ENCODE data around the gene SOX9.

Gene SOX9

DNA sequence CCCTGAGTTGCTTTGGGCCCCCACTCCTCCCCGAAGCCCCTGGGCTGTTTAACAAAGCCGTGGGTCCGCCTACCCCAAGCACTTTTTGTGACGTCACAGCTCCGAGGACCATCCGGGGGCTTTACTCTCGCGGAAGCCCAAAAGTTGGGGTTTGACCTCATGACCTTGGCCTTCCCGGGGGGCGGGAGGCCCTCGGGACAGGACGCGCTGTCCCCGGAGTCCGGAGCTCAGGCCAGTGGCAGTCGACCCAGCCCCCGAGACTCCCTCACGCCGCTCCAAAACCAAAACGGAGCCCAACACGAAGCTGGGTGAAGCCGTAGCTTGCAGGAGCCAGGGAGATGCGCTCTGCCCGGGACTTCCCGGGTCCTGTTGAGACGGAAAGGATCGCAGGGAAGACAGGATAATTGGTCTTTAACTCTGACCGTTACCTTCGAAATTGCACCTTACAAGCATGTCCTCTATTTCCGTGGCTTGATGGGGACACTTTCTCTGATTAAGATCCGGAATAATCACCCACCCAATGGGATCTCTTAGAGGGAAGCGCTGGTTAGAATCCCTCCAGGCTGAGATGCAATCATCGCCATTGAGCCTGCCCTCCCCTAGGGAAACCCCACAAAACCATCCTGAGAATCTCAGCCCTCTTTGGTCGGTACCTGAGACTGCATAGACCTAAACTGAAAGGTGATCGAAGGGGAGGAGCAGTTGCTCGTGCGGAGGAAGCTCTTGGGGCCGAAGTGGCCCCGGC, 4.9 kb upstream of the SOX9 start:
- Histone ChIP-seq H3K4me3 (ENCODE audit: low read length, poor library complexity, severe bottlenecking) (no peak overlapping the region), H3K36me3 (ENCODE audit: insufficient read depth, low read length) (no peaks in the 10 kb centered on the region), H2AFZ (ENCODE audit: low read length) (no peak overlapping the region), H3K79me2 (ENCODE audit: insufficient read depth, low read length) (no peaks in the 10 kb centered on the region), H3K9me3 (ENCODE audit: insufficient read depth, low read depth, low read length) (no peaks in the 10 kb centered on the region; the same call in 1 of the 2 replicates), H3K9ac (ENCODE audit: low read depth, low read length, poor library complexity, severe bottlenecking) (no peak overlapping the region), H3K9me2 (replicated peaks; ENCODE audit: low read depth, low read length) (no peaks in the 10 kb centered on the region), H4K20me1 (ENCODE audit: insufficient read depth, low read length, poor library complexity, severe bottlenecking) (no peaks in the 10 kb centered on the region), H3K4me2 (ENCODE audit: low read depth, low read length, poor library complexity, severe bottlenecking) (no peak overlapping the region), H3F3A (ENCODE audit: low read depth) (no peaks in the 10 kb centered on the region), H3K27me3 (ENCODE audit: insufficient read depth, low read length, poor library complexity, severe bottlenecking) (no peaks in the 10 kb centered on the region), H3K4me1 (ENCODE audit: insufficient read depth, low read length, poor library complexity, severe bottlenecking) (no peaks in the 10 kb centered on the region)
- TF ChIP-seq, protein P1, sequence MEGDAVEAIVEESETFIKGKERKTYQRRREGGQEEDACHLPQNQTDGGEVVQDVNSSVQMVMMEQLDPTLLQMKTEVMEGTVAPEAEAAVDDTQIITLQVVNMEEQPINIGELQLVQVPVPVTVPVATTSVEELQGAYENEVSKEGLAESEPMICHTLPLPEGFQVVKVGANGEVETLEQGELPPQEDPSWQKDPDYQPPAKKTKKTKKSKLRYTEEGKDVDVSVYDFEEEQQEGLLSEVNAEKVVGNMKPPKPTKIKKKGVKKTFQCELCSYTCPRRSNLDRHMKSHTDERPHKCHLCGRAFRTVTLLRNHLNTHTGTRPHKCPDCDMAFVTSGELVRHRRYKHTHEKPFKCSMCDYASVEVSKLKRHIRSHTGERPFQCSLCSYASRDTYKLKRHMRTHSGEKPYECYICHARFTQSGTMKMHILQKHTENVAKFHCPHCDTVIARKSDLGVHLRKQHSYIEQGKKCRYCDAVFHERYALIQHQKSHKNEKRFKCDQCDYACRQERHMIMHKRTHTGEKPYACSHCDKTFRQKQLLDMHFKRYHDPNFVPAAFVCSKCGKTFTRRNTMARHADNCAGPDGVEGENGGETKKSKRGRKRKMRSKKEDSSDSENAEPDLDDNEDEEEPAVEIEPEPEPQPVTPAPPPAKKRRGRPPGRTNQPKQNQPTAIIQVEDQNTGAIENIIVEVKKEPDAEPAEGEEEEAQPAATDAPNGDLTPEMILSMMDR (conservative IDR thresholded peaks at IDR 0.05; ENCODE audit: low read length): no peak
- TF ChIP-seq EZH2phosphoT487 (IDR thresholded peaks at IDR 0.05; ENCODE audit: borderline replicate concordance): no peak

DNA sequence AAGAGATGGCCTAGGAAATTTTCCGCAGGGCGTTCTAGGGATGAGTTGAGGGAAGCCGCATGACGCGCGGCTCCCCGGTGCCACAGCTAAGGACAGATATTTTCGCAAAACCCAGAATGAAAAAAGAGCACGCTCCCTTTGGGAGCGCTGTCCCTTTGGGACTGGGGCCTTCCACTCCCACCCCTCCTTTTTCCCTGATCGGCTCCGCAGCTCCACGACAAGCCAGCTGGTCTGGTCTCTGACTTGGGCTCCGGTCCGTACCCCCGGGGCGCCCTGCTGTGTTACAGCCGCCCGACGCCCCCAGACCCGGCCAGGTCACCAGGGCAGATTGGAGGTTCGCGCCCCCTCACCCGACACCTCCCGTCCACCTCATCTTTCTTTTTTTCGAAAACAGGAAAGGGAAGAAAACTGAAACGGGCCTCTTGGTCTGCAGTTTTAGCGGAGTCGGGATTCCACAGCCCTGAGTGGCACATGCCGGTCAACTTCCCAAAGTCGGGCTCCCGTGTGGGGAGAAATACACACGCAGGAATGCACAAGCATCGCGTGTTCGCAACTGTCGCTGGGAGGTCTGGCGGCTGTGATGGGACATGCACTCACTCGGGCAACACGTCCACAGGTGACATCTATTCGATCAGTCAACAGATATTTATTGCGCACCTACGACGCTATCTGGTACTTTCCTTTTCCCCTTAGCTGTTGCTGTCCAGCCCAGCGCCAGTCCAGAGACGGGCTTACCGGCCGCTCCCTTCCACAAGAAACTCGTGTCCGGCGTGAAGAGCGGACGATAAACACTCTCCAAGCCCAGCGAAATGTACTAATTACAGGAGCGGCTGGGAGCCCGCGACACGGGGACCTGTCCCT, 3.9 kb upstream of the SOX9 start:
- Histone ChIP-seq H3F3A (ENCODE audit: low read depth) (no peaks in the 10 kb centered on the region), H3K36me3 (ENCODE audit: insufficient read depth, low read length) (no peaks in the 10 kb centered on the region), H3K9me2 (replicated peaks; ENCODE audit: low read depth, low read length) (no peaks in the 10 kb centered on the region), H3K27me3 (ENCODE audit: insufficient read depth, low read length, poor library complexity, severe bottlenecking) (no peaks in the 10 kb centered on the region), H3K79me2 (ENCODE audit: insufficient read depth, low read length) (no peaks in the 10 kb centered on the region), H3K4me2 (ENCODE audit: low read depth, low read length, poor library complexity, severe bottlenecking) (no peak overlapping the region), H3K9ac (ENCODE audit: low read depth, low read length, poor library complexity, severe bottlenecking) (no peak overlapping the region), H3K4me1 (ENCODE audit: insufficient read depth, low read length, poor library complexity, severe bottlenecking) (no peaks in the 10 kb centered on the region), H3K4me3 (ENCODE audit: low read length, poor library complexity, severe bottlenecking) (no peak overlapping the region), H4K20me1 (ENCODE audit: insufficient read depth, low read length, poor library complexity, severe bottlenecking) (no peaks in the 10 kb centered on the region), H3K9me3 (ENCODE audit: insufficient read depth, low read depth, low read length) (no peaks in the 10 kb centered on the region; the same call in 1 of the 2 replicates), H2AFZ (ENCODE audit: low read length) (no peak overlapping the region)
- TF ChIP-seq, protein P1 (conservative IDR thresholded peaks at IDR 0.05; ENCODE audit: low read length): no peak
- TF ChIP-seq EZH2phosphoT487 (IDR thresholded peaks at IDR 0.05; ENCODE audit: borderline replicate concordance): no peak

DNA sequence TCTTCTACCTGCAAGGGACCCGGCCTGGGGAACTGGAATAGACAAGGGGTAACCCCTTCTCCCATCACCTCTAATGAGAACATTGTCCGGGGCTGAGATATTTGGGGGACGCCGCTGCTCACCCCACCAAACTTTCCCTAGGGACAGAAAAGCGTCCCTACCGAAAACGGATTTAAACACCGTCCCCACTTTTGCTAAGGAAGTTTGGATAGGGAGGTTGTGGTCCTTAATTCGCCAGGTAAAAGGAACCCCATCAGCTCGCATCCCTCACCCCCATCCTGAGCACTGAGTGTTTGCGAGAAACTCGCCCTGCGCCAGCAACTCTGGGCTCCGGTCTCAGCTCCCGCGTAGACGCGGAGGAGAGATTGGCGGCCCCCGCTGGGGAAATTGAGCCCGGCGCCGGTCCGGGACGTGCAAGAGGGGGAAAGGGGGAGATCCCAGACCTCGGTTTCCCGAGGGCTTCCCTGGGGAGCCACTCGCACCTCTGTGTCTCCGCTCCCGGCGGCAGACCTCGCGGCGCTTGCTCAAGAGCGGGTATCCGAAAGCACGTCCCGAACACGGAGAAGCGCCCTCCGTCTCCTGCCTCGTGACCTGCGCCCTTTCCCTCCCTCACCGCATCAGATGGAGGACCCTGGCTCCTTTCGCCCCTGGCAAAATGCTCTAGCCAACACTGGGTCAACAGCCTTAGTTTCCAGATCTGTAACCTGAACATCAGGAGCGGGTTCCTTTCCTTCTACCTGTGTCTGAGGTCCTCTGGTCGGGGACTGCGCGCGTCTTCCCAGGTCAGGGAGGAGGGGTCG, 3.1 kb upstream of the SOX9 start:
- Histone ChIP-seq H2AFZ (ENCODE audit: low read length) (no peak overlapping the region), H3K9me2 (replicated peaks; ENCODE audit: low read depth, low read length) (no peaks in the 10 kb centered on the region), H3K4me2 (ENCODE audit: low read depth, low read length, poor library complexity, severe bottlenecking) (no peak overlapping the region), H3K27me3 (ENCODE audit: insufficient read depth, low read length, poor library complexity, severe bottlenecking) (no peaks in the 10 kb centered on the region), H3K4me1 (ENCODE audit: insufficient read depth, low read length, poor library complexity, severe bottlenecking) (no peaks in the 10 kb centered on the region), H3K36me3 (ENCODE audit: insufficient read depth, low read length) (no peaks in the 10 kb centered on the region), H3K79me2 (ENCODE audit: insufficient read depth, low read length) (no peaks in the 10 kb centered on the region), H3K9me3 (ENCODE audit: insufficient read depth, low read depth, low read length) (no peaks in the 10 kb centered on the region; the same call in 1 of the 2 replicates), H3K4me3 (ENCODE audit: low read length, poor library complexity, severe bottlenecking) (no peak overlapping the region), H3F3A (ENCODE audit: low read depth) (no peaks in the 10 kb centered on the region), H4K20me1 (ENCODE audit: insufficient read depth, low read length, poor library complexity, severe bottlenecking) (no peaks in the 10 kb centered on the region), H3K9ac (ENCODE audit: low read depth, low read length, poor library complexity, severe bottlenecking) (no peak overlapping the region)
- TF ChIP-seq EZH2phosphoT487 (IDR thresholded peaks at IDR 0.05; ENCODE audit: borderline replicate concordance): no peak
- TF ChIP-seq, protein P1 (conservative IDR thresholded peaks at IDR 0.05; ENCODE audit: low read length): no peak

All from Loucy (cell line).